HepG2 (cell line): ENCODE measurements around the gene SHISA5. TPM values are rescaled to one million over a fixed set of nuclear protein-coding genes. Genes with fewer than 3 reads are reported as not detected.
A peak's percentile ranks its signal among the peaks of the same experiment; 100 is the strongest.

Experiments used
- ATAC-seq: fragments of 200-7000 bp; cut with Tn5 transposase; 3 replicates; pipeline ENCODE4 v1.9.1; 2020; ENCODE audit warnings: mild to moderate bottlenecking, moderate library complexity
- BruUV-seq: library from RNA; stranded (reverse); fragments of 400-500 nt; replicated peaks from 2 replicates; lab custom pipeline; 2021; lab: Mats Ljungman, UMichigan
- CTCF ChIA-PET: fragments of 300-600 bp; formaldehyde crosslinking; extraction: SDS; loops from one replicate; lab custom pipeline; 2021; ENCODE audit warnings: low total read pairs, inconsistent platforms, low intra/inter-chr PET ratio; lab: Yijun Ruan, JAX
- POLR2A ChIA-PET: fragments of 350-600 bp; sonication (Branson Sonifier 250); formaldehyde crosslinking; loops from one replicate; lab custom pipeline; 2020; ENCODE audit warnings: antibody characterized with exemption, inconsistent platforms; lab: Yijun Ruan, JAX
- DNase-seq: peaks from one replicate; pipeline ENCODE4 v3.0.0-alpha.2; 2015; ENCODE audit warnings: low spot score
- FAIRE-seq: peaks from 3 replicates; lab custom pipeline; 2011; peaks lifted over from hg19 to GRCh38; lab: Jason Lieb, UNC
- H2AFZ ChIP-seq: one replicate; pipeline ENCODE4 v1.6.1; 2011; ENCODE audit warnings: low read length, inconsistent platforms
- H3K27ac ChIP-seq: fragments of 300-600 bp; 3 replicates; pipeline ENCODE4 v1.8.0; 2011; ENCODE audit warnings: mixed run types, mild to moderate bottlenecking, mixed read lengths, low read length, inconsistent platforms; ENCODE audit not compliant: insufficient read depth; ENCODE audit errors: extremely low read length
- H3K27me3 ChIP-seq, 2 experiments: fragments of 200-600 bp in 1 of 2; 2 replicates in 1 of 2; 3 replicates in 1 of 2; pipeline versions ENCODE4 v1.6.0 to v1.8.0; 2011; ENCODE audit warnings: low read length in 2 of 2, mild to moderate bottlenecking in 2 of 2, moderate library complexity in 2 of 2, inconsistent platforms in 1 of 2; ENCODE audit not compliant: insufficient read depth in 2 of 2, control insufficient read depth in 1 of 2
- H3K36me3 ChIP-seq, 2 experiments: fragments of 200-600 bp in 1 of 2; replicated peaks in 1 of 2; 2 replicates in 1 of 2; 3 replicates in 1 of 2; pipeline versions ENCODE4 v1.5.1 to v1.8.0; 2011; ENCODE audit warnings: low read length in 2 of 2, inconsistent platforms in 1 of 2; ENCODE audit not compliant: insufficient read depth in 2 of 2, control insufficient read depth in 1 of 2
- H3K4me1 ChIP-seq: 2 replicates; pipeline ENCODE4 v1.5.1; 2012; ENCODE audit warnings: low read length, inconsistent platforms; ENCODE audit not compliant: insufficient read depth
- H3K4me2 ChIP-seq: 2 replicates; pipeline ENCODE4 v1.6.0; 2011; ENCODE audit warnings: low read depth, low read length, inconsistent platforms
- H3K4me3 ChIP-seq, 3 experiments: fragments of 200-600 bp in 1 of 3; sonication (generic), shearing (Covaris generic) in 1 of 3; replicated peaks in 1 of 3; 2 replicates each; pipeline ENCODE4 v1.5.1; 2011 to 2016; ENCODE audit warnings: low read length in 3 of 3, inconsistent platforms in 2 of 3, low read depth in 2 of 3, mild to moderate bottlenecking in 2 of 3, control low read depth in 1 of 3, mixed read lengths in 1 of 3; ENCODE audit not compliant: insufficient read depth in 1 of 3
- H3K79me2 ChIP-seq: one replicate; pipeline ENCODE4 v1.6.1; 2011; ENCODE audit warnings: low read length, inconsistent platforms; ENCODE audit not compliant: insufficient read depth
- H3K9ac ChIP-seq: 2 replicates; pipeline ENCODE4 v1.6.0; 2011; ENCODE audit warnings: mild to moderate bottlenecking, low read depth, low read length, inconsistent platforms; ENCODE audit not compliant: insufficient read depth
- H3K9me3 ChIP-seq: 2 replicates; pipeline ENCODE4 v1.5.1; 2012; ENCODE audit warnings: mild to moderate bottlenecking, low read length
- H4K20me1 ChIP-seq: 2 replicates; pipeline ENCODE4 v1.6.0; 2011; ENCODE audit warnings: inconsistent platforms, mild to moderate bottlenecking, low read length, moderate library complexity; ENCODE audit not compliant: insufficient read depth
- CHCHD3 ChIP-seq: sonication (generic); formaldehyde crosslinking; IDR thresholded peaks from 2 replicates; pipeline ENCODE4 v1.8.0; 2022; ENCODE audit warnings: mild to moderate bottlenecking, missing genetic modification reagents, moderate library complexity
- CREB1 ChIP-seq, 2 experiments: fragments of 450-650 bp in 1 of 2; IDR thresholded peaks; 2 replicates each; pipeline ENCODE4 v1.6.1; 2016 to 2017; ENCODE audit warnings: control low read depth in 1 of 2, mild to moderate bottlenecking in 1 of 2, missing compliant biosample characterization in 1 of 2, missing genetic modification characterization in 1 of 2
- ETV6 ChIP-seq: sonication (generic); formaldehyde crosslinking; conservative IDR thresholded peaks from 2 replicates; pipeline ENCODE4 v1.4.0; 2020; ENCODE audit warnings: missing genetic modification reagents
- FOSL1 ChIP-seq: sonication (generic); formaldehyde crosslinking; IDR thresholded peaks from 2 replicates; pipeline ENCODE4 v1.9.0; 2021; ENCODE audit warnings: missing genetic modification reagents, borderline replicate concordance
- GABPB1 ChIP-seq: IDR thresholded peaks from 2 replicates; pipeline ENCODE4 v1.6.1; 2016; ENCODE audit warnings: mild to moderate bottlenecking, missing genetic modification reagents, moderate library complexity, missing compliant biosample characterization
- HBP1 ChIP-seq: IDR thresholded peaks from 2 replicates; pipeline ENCODE4 v1.6.1; 2016; ENCODE audit warnings: low read depth, control low read depth
- MLXIP ChIP-seq: sonication (generic); formaldehyde crosslinking; IDR thresholded peaks from 2 replicates; pipeline ENCODE4 v1.9.0; 2021; ENCODE audit warnings: missing genetic modification reagents, borderline replicate concordance
- NCOA2 ChIP-seq: sonication (generic); formaldehyde crosslinking; IDR thresholded peaks from 2 replicates; pipeline ENCODE4 v1.8.0; 2022; ENCODE audit warnings: inconsistent platforms
- PAF1 ChIP-seq: IDR thresholded peaks from 2 replicates; pipeline ENCODE4 v1.6.1; 2016; ENCODE audit warnings: missing genetic modification reagents, missing compliant biosample characterization
- PBX3 ChIP-seq: sonication (generic); formaldehyde crosslinking; IDR thresholded peaks from 2 replicates; pipeline ENCODE4 v1.8.1; 2023; ENCODE audit warnings: missing genetic modification reagents, inconsistent platforms, borderline replicate concordance
- SUZ12 ChIP-seq: fragments of 150-350 bp; IDR thresholded peaks from 2 replicates; pipeline ENCODE4 v1.6.1; 2014; ENCODE audit warnings: low read depth, low read length
- TEF ChIP-seq: sonication (generic); formaldehyde crosslinking; IDR thresholded peaks from 2 replicates; pipeline ENCODE4 v1.5.0; 2020; ENCODE audit warnings: missing genetic modification reagents
- ZFX ChIP-seq: sonication (generic); formaldehyde crosslinking; IDR thresholded peaks from 2 replicates; pipeline ENCODE4 v1.4.0; 2020; ENCODE audit warnings: mild to moderate bottlenecking, low read depth, missing genetic modification reagents, moderate library complexity
- ZNF230 ChIP-seq: sonication (generic); formaldehyde crosslinking; IDR thresholded peaks from 2 replicates; pipeline ENCODE4 v1.4.0; 2020; ENCODE audit warnings: mild to moderate bottlenecking, missing genetic modification reagents
- ZNF317 ChIP-seq: sonication (generic); formaldehyde crosslinking; IDR thresholded peaks from 2 replicates; pipeline ENCODE4 v1.5.0; 2020; ENCODE audit warnings: mild to moderate bottlenecking, missing genetic modification reagents
- ZNF547 ChIP-seq: sonication (generic); formaldehyde crosslinking; IDR thresholded peaks from 2 replicates; pipeline ENCODE4 v1.5.1; 2020; ENCODE audit warnings: mild to moderate bottlenecking, missing genetic modification reagents
- ZNF746 ChIP-seq: sonication (generic); formaldehyde crosslinking; IDR thresholded peaks from 2 replicates; pipeline ENCODE4 v1.8.0; 2022; ENCODE audit warnings: mild to moderate bottlenecking, missing genetic modification reagents
- ZSCAN21 ChIP-seq: sonication (generic); formaldehyde crosslinking; IDR thresholded peaks from 2 replicates; pipeline ENCODE4 v1.8.0; 2022; ENCODE audit warnings: mild to moderate bottlenecking, missing genetic modification reagents, moderate library complexity, borderline replicate concordance
- WGBS: methylation state at CpG from one replicate; pipeline ENCODE4 v1.1.6; 2017; ENCODE audit warnings: low lambda C conversion rate; 5-methylcytosine and 5-hydroxymethylcytosine counted together
- in situ Hi-C: cut with HindIII; loops from 2 replicates; pipeline ENCODE4 v1.10.0; 2017; ENCODE audit warnings: low pct_unique_long_range_greater_than_20kb; ENCODE audit not compliant: extremely low pct_ligation_motif_present
- intact Hi-C: fragments of 100-400 bp; cut with micrococcal nuclease; formaldehyde crosslinking; loops from one replicate; pipeline ENCODE4 v1.10.0; 2022; ENCODE audit not compliant: unreplicated experiment
- polyA plus RNA-seq, 8 experiments: library from polyadenylated mRNA; depleted of rRNA in 3 of 8; stranded (reverse) in 7 of 8; unstranded in 1 of 8; fragments of >200 nt; fragmentation: Illumina TruSeq in 4 of 8; extraction: Trizol in 4 of 8; gene quantifications; 2 replicates each; pipeline versions ENCODE4 v1.2.1 to v1.2.3, GENCODE V29; 2011 to 2016; ENCODE audit warnings: low read depth in 4 of 8, missing spikeins in 1 of 8, mixed read lengths in 1 of 8; ENCODE audit not compliant: insufficient read depth in 1 of 8
- total RNA-seq, 5 experiments: library from RNA; depleted of rRNA; stranded (reverse); fragments of >200 nt; fragmentation: Illumina TruSeq; extraction: Trizol; gene quantifications; 2 replicates each; pipeline ENCODE4 v1.2.3, GENCODE V29; 2016; ENCODE audit warnings: low read depth in 1 of 5

SHISA5 gene
- total and polyA plus RNA-seq, 2 of the 13 experiments (the other 11 are each of a cell fraction or from before 2014, with no cell fraction given), result 75.8 to 91.4 TPM

- Histone ChIP-seq H4K20me1 (peaks cover 51% of the 10 kb centered on the region), H3K36me3 (peaks cover 22 to 55% of the 10 kb centered on the region in 2 experiments; a peak in 4 of 5 replicates), H3K9ac (peak overlapping the region; percentile 38), H3K9me3 (no peaks in the 10 kb centered on the region), H2AFZ (no peak overlapping the region), H3K4me3 (peak overlapping the region in 2 of 3 experiments; percentile 17 to 43; a peak in 1 of 6 replicates), H3K4me2 (peak overlapping the region; percentile 59; the same call in 1 of the 2 replicates), H3K27me3 (no peaks in the 10 kb centered on the region; a peak in 1 of 5 replicates), H3K4me1 (peaks cover 72% of the 10 kb centered on the region), H3K27ac (no peak overlapping the region), H3K79me2 (peaks cover 60% of the 10 kb centered on the region)
- ChIA-PET CTCF (no interaction called here), POLR2A (interaction anchor here (1.1 to 1.4 kb wide), 2 partner anchors 79 to 83 kb away, joined by 3 to 5 read pairs; partner anchors contain the start of gene SLC26A6)
- intact Hi-C loops (no loop called here), in situ Hi-C loops (no loop called here)
- DNase-seq, result no peak
- BruUV-seq, result no TSS peak
- no peak for ATAC-seq
- 68% methylated on average over 8 of the region's 14 CpGs for WGBS
- FAIRE-seq, result no peak
- TF ChIP-seq ZNF746 (CRISPR knock-in tag) (no peak), ZNF547 (no peak), HBP1 (CRISPR knock-in tag) (no peak), CHCHD3 (CRISPR knock-in tag) (no peak), TEF (CRISPR knock-in tag) (no peak), NCOA2 (CRISPR knock-in tag) (no peak), PAF1 (no peak), ZNF230 (CRISPR knock-in tag) (no peak), FOSL1 (no peak), SUZ12 (no peak), MLXIP (CRISPR knock-in tag) (no peak), ETV6 (CRISPR knock-in tag) (no peak), GABPB1 (CRISPR knock-in tag) (no peak), ZSCAN21 (CRISPR knock-in tag) (no peak), ZNF317 (CRISPR knock-in tag) (no peak), CREB1 (IDR thresholded peaks at IDR 0.05) (no peak), CREB1 (CRISPR knock-in tag; IDR thresholded peaks at IDR 0.05) (no peak), PBX3 (CRISPR knock-in tag) (no peak), ZFX (CRISPR knock-in tag) (peak; percentile 28; the same call in 1 of the 2 replicates)
These were observed 48.4 kb upstream of the SHISA5 start for GRCh38 chr3:48552111-48552951.
